ENCODE measurements around the gene PDIA5.

DNA sequence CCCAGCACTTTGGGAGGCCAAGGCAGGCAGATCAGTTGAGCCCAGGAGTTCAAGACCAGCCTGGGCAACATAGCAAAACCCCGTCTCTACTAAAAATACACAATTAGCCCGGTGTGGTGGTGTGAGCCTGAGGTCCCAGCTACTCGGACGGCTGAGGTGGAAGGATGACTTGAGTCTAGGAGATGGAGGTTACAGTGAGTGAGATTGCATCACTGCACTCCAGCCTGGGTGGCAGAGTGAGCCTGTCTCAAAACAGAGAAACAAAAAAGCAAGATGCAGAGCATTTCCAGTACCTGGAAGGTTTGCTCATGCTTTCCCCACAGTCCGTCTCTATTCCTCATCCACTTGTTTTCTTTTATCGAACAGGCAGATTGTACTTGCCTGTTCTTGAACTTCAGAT lies 3.8 kb upstream of the PDIA5 start:
- TF ChIP-seq, protein P1, sequence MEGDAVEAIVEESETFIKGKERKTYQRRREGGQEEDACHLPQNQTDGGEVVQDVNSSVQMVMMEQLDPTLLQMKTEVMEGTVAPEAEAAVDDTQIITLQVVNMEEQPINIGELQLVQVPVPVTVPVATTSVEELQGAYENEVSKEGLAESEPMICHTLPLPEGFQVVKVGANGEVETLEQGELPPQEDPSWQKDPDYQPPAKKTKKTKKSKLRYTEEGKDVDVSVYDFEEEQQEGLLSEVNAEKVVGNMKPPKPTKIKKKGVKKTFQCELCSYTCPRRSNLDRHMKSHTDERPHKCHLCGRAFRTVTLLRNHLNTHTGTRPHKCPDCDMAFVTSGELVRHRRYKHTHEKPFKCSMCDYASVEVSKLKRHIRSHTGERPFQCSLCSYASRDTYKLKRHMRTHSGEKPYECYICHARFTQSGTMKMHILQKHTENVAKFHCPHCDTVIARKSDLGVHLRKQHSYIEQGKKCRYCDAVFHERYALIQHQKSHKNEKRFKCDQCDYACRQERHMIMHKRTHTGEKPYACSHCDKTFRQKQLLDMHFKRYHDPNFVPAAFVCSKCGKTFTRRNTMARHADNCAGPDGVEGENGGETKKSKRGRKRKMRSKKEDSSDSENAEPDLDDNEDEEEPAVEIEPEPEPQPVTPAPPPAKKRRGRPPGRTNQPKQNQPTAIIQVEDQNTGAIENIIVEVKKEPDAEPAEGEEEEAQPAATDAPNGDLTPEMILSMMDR (IDR thresholded peaks at IDR 0.05): no peak
- no peak for TF ChIP-seq POLR2A (IDR thresholded peaks at IDR 0.05)
